OCI-LY7 (cell line): Measurements from ENCODE around the gene ZNF688. TPM values are rescaled to one million over a fixed set of nuclear protein-coding genes. Genes with fewer than 3 reads are reported as not detected.
A peak's percentile ranks its signal among the peaks of the same experiment; 100 is the strongest.

Source experiments
- BruUV-seq: library from RNA; stranded (reverse); fragments of 400-500 nt; replicated peaks from 2 replicates; lab custom pipeline; 2021; lab: Mats Ljungman, UMichigan
- CTCF ChIA-PET: fragments of 300-600 bp; sonication (Branson Sonifier 250); formaldehyde crosslinking; loops from one replicate; lab custom pipeline; 2022; ENCODE audit warnings: antibody characterized with exemption; ENCODE audit not compliant: unreplicated experiment; lab: Charles Lee
- POLR2A ChIA-PET: fragments of 300-600 bp; sonication (Branson Sonifier 250); formaldehyde crosslinking; loops from one replicate; lab custom pipeline; 2022; ENCODE audit warnings: antibody characterized with exemption; lab: Charles Lee
- DNase-seq: peaks from one replicate; pipeline ENCODE4 v3.0.0-alpha.2; 2015; ENCODE audit warnings: low spot score
- H2AFZ ChIP-seq: fragments of 200-600 bp; sonication (generic), shearing (Covaris generic); 2 replicates; pipeline ENCODE4 v1.6.1; 2014; ENCODE audit warnings: mild to moderate bottlenecking, antibody characterized with exemption, low read length, moderate library complexity
- H3K27ac ChIP-seq: fragments of 200-600 bp; sonication (generic); 2 replicates; pipeline ENCODE4 v1.5.1; 2014; ENCODE audit warnings: mixed run types, low read depth, mild to moderate bottlenecking, moderate library complexity, low read length, inconsistent platforms; ENCODE audit not compliant: poor library complexity, severe bottlenecking
- H3K36me3 ChIP-seq: fragments of 200-600 bp; sonication (generic); 2 replicates; pipeline ENCODE4 v1.6.1; 2014; ENCODE audit warnings: mild to moderate bottlenecking, antibody characterized with exemption, low read length, moderate library complexity, mixed read lengths; ENCODE audit not compliant: insufficient read depth
- H3K4me1 ChIP-seq: fragments of 200-600 bp; sonication (generic); 2 replicates; pipeline ENCODE4 v1.5.1; 2014; ENCODE audit warnings: mild to moderate bottlenecking, low read length; ENCODE audit not compliant: insufficient read depth, poor library complexity, severe bottlenecking
- H3K4me2 ChIP-seq: fragments of 200-600 bp; sonication (generic); 2 replicates; pipeline ENCODE4 v1.6.1; 2014; ENCODE audit warnings: mild to moderate bottlenecking, low read length
- H3K4me3 ChIP-seq: fragments of 200-600 bp; sonication (generic); 2 replicates; pipeline ENCODE4 v1.5.1; 2014; ENCODE audit warnings: mild to moderate bottlenecking, low read depth, low read length; ENCODE audit not compliant: poor library complexity, severe bottlenecking
- H3K79me2 ChIP-seq: fragments of 200-600 bp; sonication (generic); 2 replicates; pipeline ENCODE4 v1.6.1; 2016; ENCODE audit warnings: low read depth, mild to moderate bottlenecking, low read length, moderate library complexity, mixed read lengths; ENCODE audit not compliant: insufficient read depth
- H3K9me2 ChIP-seq: fragments of 200-600 bp; sonication (generic); 2 replicates; pipeline ENCODE4 v1.6.1; 2016; ENCODE audit warnings: mild to moderate bottlenecking, low read length, mixed read lengths; ENCODE audit not compliant: insufficient read depth
- H3K9me3 ChIP-seq: fragments of 200-600 bp; sonication (generic); 2 replicates; pipeline ENCODE4 v1.6.1; 2014; ENCODE audit warnings: mild to moderate bottlenecking, mixed run types, low read length, mixed read lengths
- H4K20me1 ChIP-seq: fragments of 200-600 bp; sonication (generic); 2 replicates; pipeline ENCODE4 v1.6.1; 2014; ENCODE audit warnings: mild to moderate bottlenecking, antibody characterized with exemption, low read length, moderate library complexity, mixed read lengths; ENCODE audit not compliant: insufficient read depth
- EZH2phosphoT487 ChIP-seq: fragments of 200-600 bp; sonication (generic); IDR thresholded peaks from 2 replicates; pipeline ENCODE4 v1.6.1; 2018; ENCODE audit warnings: low read depth, borderline replicate concordance, mild to moderate bottlenecking, mixed run types, antibody characterized with exemption, low read length, moderate library complexity, mixed read lengths
- intact Hi-C: fragments of 100-400 bp; cut with micrococcal nuclease; formaldehyde crosslinking; loops from one replicate; pipeline ENCODE4 v1.10.0; 2022; ENCODE audit not compliant: unreplicated experiment
- total RNA-seq, 2 experiments: library from RNA; depleted of rRNA in 1 of 2; stranded (reverse); fragments of >200 nt in 1 of 2; shearing (Covaris generic) in 1 of 2; gene quantifications; 2 replicates each; pipeline ENCODE4 v1.2.3, GENCODE V29; 2014 to 2022
- TF ChIP-seq, protein P1 (sequence below): fragments of 200-600 bp; sonication (generic); conservative IDR thresholded peaks from 2 replicates; pipeline ENCODE4 v1.5.1; 2014; ENCODE audit warnings: mild to moderate bottlenecking, antibody characterized with exemption, low read length, moderate library complexity, mixed read lengths

Gene ZNF688
- total RNA-seq, 2 experiments from 2014 or later: 15.3 to 17.5 TPM

DNA sequence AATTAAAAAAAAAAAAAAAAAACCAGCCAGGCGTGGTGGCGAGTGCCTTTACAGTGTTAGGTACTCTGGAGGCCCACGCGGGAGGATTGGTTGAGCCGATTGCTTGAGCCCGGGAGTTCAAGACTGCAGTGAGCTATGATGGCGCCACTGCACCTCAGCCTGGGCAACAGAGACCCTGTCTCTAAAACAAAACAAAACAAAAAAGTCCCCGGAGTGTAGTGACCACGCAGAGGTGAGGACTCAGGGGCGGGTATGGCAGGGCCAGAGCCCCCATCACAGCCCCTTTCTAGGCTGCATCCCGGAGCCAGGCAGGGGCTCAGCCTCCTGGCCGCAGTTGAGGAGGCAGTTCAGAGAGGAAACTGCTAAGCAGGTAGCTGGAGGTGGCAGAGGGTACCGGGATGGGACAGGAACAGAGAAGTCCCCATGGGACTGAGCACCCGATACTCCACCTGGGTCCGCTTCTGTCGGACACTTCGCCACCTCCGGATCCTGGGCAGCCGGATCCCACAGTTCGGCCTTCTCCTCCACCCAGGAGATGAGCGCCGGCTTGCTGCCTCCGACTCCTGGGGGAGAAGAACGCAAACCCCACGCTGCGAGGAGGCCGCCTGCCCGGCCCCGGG, 37.7 kb downstream of the ZNF688 start:
- Histone ChIP-seq H3K4me3 (peak overlapping the region; percentile 75), H4K20me1 (no peaks in the 10 kb centered on the region), H3K27ac (peak overlapping the region; percentile 82), H3K4me2 (peak overlapping the region; percentile 89), H3K36me3 (peaks cover 21% of the 10 kb centered on the region), H3K4me1 (peaks cover 34% of the 10 kb centered on the region), H3K9me2 (no peaks in the 10 kb centered on the region), H3K9me3 (no peaks in the 10 kb centered on the region), H2AFZ (peak overlapping the region; percentile 51), H3K79me2 (peaks cover 28% of the 10 kb centered on the region; the same call in 1 of the 2 replicates)
- BruUV-seq: no TSS peak
- intact Hi-C loops: loop anchor here (2.0 kb wide), 1 partner anchor 61 kb away; the partner anchor contains the start of gene ITGAL
- POLR2A ChIA-PET: interaction anchor here (0.6 to 4.6 kb wide), 7 partner anchors 24 to 104 kb away, joined by 3 to 54 read pairs (median 3); partner anchors contain the start of genes DCTPP1, ZNF689 and ZNF764
- CTCF ChIA-PET: interaction anchor here (0.7 kb wide), 1 partner anchor 95 kb away, joined by 4 read pairs; no protein-coding TSS in a partner anchor
- no peak for TF ChIP-seq EZH2phosphoT487
- TF ChIP-seq, protein P1, sequence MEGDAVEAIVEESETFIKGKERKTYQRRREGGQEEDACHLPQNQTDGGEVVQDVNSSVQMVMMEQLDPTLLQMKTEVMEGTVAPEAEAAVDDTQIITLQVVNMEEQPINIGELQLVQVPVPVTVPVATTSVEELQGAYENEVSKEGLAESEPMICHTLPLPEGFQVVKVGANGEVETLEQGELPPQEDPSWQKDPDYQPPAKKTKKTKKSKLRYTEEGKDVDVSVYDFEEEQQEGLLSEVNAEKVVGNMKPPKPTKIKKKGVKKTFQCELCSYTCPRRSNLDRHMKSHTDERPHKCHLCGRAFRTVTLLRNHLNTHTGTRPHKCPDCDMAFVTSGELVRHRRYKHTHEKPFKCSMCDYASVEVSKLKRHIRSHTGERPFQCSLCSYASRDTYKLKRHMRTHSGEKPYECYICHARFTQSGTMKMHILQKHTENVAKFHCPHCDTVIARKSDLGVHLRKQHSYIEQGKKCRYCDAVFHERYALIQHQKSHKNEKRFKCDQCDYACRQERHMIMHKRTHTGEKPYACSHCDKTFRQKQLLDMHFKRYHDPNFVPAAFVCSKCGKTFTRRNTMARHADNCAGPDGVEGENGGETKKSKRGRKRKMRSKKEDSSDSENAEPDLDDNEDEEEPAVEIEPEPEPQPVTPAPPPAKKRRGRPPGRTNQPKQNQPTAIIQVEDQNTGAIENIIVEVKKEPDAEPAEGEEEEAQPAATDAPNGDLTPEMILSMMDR: peak; percentile 44; the same call in 1 of the 2 replicates
- peak; percentile 45 for DNase-seq

DNA sequence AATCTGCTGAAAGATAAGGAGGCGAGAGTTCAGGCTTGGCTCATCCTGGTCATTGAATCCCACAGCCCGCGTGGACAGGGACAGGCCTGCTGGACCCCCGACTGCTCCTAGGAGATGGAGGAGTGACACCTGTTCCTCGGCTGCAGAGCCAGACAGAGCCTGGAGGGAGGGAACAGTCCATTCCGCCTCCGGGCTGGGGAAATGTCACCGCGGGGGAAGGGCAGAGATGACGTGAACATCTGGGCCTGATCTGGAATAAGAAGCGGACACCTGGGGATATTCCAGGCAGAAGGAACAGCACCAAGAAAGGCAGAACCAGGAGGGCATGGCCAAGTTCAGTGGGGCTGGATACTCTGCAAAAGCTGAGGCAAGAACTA, 38.4 kb downstream of the ZNF688 start:
- no peak for TF ChIP-seq EZH2phosphoT487
- TF ChIP-seq, protein P1: no peak
- intact Hi-C loops: no loop called here
- CTCF ChIA-PET: no interaction called here
- Histone ChIP-seq H3K36me3 (peaks cover 21% of the 10 kb centered on the region), H3K4me3 (peak overlapping the region; percentile 75), H4K20me1 (no peaks in the 10 kb centered on the region), H3K9me3 (no peaks in the 10 kb centered on the region), H3K27ac (no peak overlapping the region), H3K4me2 (peak overlapping the region; percentile 89), H3K9me2 (no peaks in the 10 kb centered on the region), H3K79me2 (peaks cover 28% of the 10 kb centered on the region; the same call in 1 of the 2 replicates), H2AFZ (no peak overlapping the region), H3K4me1 (peaks cover 41% of the 10 kb centered on the region)
- DNase-seq: no peak
- POLR2A ChIA-PET: interaction anchor here (0.6 to 4.6 kb wide), 4 partner anchors 24 to 208 kb away, joined by 3 to 54 read pairs (median 3); partner anchors contain the start of genes DCTPP1 and ZNF764
- no TSS peak for BruUV-seq
